B cell (primary cell): ENCODE measurements around the gene MAN1A1.

Experiments used
- EZH2 ChIP-seq: IDR thresholded peaks from 2 replicates; pipeline ENCODE4 v1.6.1; 2012; ENCODE audit warnings: borderline replicate concordance, low read depth, mild to moderate bottlenecking, moderate library complexity, low read length; ENCODE audit not compliant: insufficient read depth, poor library complexity, severe bottlenecking
- TF ChIP-seq, protein P1 (sequence below): fragments of 200-600 bp; IDR thresholded peaks from one replicate; pipeline ENCODE4 v1.8.0; 2022; ENCODE audit warnings: antibody characterized with exemption, mild to moderate bottlenecking

DNA sequence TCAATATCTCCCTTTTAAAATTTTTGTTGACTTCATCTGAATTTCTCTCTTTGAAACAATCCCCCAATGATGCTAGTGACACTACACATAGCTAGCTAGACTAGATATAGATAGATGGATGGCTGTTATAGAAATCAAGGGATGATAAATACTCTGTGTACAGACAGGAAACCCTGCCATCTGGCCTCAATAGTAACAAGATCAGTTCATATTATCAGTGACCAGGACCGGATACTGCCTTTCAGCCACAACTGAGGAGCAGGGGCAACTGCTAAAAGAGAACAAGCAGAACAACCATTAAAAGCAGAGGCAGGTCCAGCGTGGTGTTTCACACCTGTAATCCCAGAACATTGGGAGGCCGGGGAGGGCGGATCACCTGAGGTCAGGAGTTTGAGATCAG is 152.8 kb downstream of the MAN1A1 start:
- TF ChIP-seq, protein P1, sequence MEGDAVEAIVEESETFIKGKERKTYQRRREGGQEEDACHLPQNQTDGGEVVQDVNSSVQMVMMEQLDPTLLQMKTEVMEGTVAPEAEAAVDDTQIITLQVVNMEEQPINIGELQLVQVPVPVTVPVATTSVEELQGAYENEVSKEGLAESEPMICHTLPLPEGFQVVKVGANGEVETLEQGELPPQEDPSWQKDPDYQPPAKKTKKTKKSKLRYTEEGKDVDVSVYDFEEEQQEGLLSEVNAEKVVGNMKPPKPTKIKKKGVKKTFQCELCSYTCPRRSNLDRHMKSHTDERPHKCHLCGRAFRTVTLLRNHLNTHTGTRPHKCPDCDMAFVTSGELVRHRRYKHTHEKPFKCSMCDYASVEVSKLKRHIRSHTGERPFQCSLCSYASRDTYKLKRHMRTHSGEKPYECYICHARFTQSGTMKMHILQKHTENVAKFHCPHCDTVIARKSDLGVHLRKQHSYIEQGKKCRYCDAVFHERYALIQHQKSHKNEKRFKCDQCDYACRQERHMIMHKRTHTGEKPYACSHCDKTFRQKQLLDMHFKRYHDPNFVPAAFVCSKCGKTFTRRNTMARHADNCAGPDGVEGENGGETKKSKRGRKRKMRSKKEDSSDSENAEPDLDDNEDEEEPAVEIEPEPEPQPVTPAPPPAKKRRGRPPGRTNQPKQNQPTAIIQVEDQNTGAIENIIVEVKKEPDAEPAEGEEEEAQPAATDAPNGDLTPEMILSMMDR: no peak
- no peak for TF ChIP-seq EZH2
